K562 (cell line): ENCODE data around the gene AGT. TPM values are rescaled to one million over a fixed set of nuclear protein-coding genes. Genes with fewer than 3 reads are reported as not detected.

ENCODE experiments used
- ARID2 ChIP-seq: fragments of 450-650 bp; IDR thresholded peaks from 2 replicates; pipeline ENCODE4 v1.6.1; 2017; ENCODE audit warnings: antibody characterized with exemption, mild to moderate bottlenecking
- EHMT2 ChIP-seq: fragments of 450-650 bp; IDR thresholded peaks from 2 replicates; pipeline ENCODE4 v1.6.1; 2018; ENCODE audit warnings: antibody characterized with exemption
- HIVEP1 ChIP-seq: fragments of 250-450 bp; sonication (Bioruptor Pico); IDR thresholded peaks from 2 replicates; pipeline ENCODE4 v1.4.0; 2020; ENCODE audit warnings: mild to moderate bottlenecking
- SMARCE1 ChIP-seq: fragments of 450-650 bp; IDR thresholded peaks from 2 replicates; pipeline ENCODE4 v1.7.1; 2016; ENCODE audit warnings: mild to moderate bottlenecking
- SRSF9 ChIP-seq: fragments of 200-400 bp; formaldehyde crosslinking; IDR thresholded peaks from 2 replicates; pipeline ENCODE4 v1.6.1; 2017; ENCODE audit warnings: low read depth, low read length, borderline replicate concordance
- polyA plus RNA-seq, 8 experiments: library from polyadenylated mRNA; depleted of rRNA in 4 of 8; stranded (reverse) in 5 of 8; unstranded in 3 of 8; fragments of >200 nt; fragmentation: Nextera tagmentation in 2 of 8; fragmentation: Illumina TruSeq in 1 of 8; extraction: Ambion mirVana in 2 of 8; extraction: Trizol in 1 of 8; gene quantifications; 2 replicates each; pipeline versions ENCODE4 v1.2.1 to v1.2.3, GENCODE V29; 2011 to 2014; ENCODE audit warnings: inconsistent platforms in 1 of 8, missing spikeins in 1 of 8
- total RNA-seq, 7 experiments: library from RNA; depleted of rRNA in 6 of 7; stranded (reverse); fragments of >200 nt in 6 of 7; fragmentation: Illumina TruSeq in 2 of 7; extraction: Trizol in 2 of 7; gene quantifications; 2 replicates each; pipeline versions ENCODE4 v1.2.1 to v1.2.3, GENCODE V29; 2011 to 2021; ENCODE audit warnings: low replicate concordance in 1 of 7
- TF ChIP-seq, protein P1 (sequence below): IDR thresholded peaks from 3 replicates; pipeline ENCODE4 v1.6.1; 2011; ENCODE audit warnings: borderline replicate concordance, mild to moderate bottlenecking; ENCODE audit not compliant: insufficient read length, insufficient read depth
- TF ChIP-seq, protein P2 (sequence below): sonication (generic); formaldehyde crosslinking; IDR thresholded peaks from 2 replicates; pipeline ENCODE4 v1.8.0; 2023; ENCODE audit warnings: missing genetic modification reagents, mild to moderate bottlenecking, borderline replicate concordance
- TF ChIP-seq, protein P3 (sequence below): fragments of 200-600 bp; sonication (generic); IDR thresholded peaks from one replicate; pipeline ENCODE4 v1.6.1; 2012; ENCODE audit warnings: mild to moderate bottlenecking, low read depth, low read length, inconsistent platforms

Gene AGT
- total and polyA plus RNA-seq, 9 of the 15 experiments (the other 6 are each of a cell fraction or from before 2014, with no cell fraction given), result 0.40 TPM; not detected in 8

DNA sequence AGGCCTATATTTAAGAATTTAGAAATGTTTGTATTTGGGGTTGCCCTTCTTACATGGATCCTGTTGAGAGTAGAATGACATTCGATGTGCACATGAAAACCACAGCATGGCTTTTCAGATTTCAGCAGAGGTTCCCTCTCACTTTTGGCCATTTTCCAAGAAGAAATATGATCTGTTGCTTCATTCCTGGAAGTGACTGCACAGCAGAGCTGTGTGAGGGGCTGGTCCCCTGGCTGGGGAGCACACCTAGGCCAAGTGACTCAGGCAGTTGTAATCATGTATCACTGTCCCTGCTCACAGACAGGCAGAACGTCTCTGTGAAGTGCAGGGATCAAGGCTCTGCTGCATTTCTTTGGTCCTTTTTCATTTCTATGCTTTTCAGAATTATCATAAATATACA, 32.3 kb downstream of the AGT start (continued):
- TF ChIP-seq, protein P1, sequence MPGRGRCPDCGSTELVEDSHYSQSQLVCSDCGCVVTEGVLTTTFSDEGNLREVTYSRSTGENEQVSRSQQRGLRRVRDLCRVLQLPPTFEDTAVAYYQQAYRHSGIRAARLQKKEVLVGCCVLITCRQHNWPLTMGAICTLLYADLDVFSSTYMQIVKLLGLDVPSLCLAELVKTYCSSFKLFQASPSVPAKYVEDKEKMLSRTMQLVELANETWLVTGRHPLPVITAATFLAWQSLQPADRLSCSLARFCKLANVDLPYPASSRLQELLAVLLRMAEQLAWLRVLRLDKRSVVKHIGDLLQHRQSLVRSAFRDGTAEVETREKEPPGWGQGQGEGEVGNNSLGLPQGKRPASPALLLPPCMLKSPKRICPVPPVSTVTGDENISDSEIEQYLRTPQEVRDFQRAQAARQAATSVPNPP, result no peak
- TF ChIP-seq EHMT2, result no peak
- TF ChIP-seq, protein P2, sequence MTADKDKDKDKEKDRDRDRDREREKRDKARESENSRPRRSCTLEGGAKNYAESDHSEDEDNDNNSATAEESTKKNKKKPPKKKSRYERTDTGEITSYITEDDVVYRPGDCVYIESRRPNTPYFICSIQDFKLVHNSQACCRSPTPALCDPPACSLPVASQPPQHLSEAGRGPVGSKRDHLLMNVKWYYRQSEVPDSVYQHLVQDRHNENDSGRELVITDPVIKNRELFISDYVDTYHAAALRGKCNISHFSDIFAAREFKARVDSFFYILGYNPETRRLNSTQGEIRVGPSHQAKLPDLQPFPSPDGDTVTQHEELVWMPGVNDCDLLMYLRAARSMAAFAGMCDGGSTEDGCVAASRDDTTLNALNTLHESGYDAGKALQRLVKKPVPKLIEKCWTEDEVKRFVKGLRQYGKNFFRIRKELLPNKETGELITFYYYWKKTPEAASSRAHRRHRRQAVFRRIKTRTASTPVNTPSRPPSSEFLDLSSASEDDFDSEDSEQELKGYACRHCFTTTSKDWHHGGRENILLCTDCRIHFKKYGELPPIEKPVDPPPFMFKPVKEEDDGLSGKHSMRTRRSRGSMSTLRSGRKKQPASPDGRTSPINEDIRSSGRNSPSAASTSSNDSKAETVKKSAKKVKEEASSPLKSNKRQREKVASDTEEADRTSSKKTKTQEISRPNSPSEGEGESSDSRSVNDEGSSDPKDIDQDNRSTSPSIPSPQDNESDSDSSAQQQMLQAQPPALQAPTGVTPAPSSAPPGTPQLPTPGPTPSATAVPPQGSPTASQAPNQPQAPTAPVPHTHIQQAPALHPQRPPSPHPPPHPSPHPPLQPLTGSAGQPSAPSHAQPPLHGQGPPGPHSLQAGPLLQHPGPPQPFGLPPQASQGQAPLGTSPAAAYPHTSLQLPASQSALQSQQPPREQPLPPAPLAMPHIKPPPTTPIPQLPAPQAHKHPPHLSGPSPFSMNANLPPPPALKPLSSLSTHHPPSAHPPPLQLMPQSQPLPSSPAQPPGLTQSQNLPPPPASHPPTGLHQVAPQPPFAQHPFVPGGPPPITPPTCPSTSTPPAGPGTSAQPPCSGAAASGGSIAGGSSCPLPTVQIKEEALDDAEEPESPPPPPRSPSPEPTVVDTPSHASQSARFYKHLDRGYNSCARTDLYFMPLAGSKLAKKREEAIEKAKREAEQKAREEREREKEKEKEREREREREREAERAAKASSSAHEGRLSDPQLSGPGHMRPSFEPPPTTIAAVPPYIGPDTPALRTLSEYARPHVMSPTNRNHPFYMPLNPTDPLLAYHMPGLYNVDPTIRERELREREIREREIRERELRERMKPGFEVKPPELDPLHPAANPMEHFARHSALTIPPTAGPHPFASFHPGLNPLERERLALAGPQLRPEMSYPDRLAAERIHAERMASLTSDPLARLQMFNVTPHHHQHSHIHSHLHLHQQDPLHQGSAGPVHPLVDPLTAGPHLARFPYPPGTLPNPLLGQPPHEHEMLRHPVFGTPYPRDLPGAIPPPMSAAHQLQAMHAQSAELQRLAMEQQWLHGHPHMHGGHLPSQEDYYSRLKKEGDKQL (CRISPR knock-in tag), result no peak
- TF ChIP-seq, protein P3, sequence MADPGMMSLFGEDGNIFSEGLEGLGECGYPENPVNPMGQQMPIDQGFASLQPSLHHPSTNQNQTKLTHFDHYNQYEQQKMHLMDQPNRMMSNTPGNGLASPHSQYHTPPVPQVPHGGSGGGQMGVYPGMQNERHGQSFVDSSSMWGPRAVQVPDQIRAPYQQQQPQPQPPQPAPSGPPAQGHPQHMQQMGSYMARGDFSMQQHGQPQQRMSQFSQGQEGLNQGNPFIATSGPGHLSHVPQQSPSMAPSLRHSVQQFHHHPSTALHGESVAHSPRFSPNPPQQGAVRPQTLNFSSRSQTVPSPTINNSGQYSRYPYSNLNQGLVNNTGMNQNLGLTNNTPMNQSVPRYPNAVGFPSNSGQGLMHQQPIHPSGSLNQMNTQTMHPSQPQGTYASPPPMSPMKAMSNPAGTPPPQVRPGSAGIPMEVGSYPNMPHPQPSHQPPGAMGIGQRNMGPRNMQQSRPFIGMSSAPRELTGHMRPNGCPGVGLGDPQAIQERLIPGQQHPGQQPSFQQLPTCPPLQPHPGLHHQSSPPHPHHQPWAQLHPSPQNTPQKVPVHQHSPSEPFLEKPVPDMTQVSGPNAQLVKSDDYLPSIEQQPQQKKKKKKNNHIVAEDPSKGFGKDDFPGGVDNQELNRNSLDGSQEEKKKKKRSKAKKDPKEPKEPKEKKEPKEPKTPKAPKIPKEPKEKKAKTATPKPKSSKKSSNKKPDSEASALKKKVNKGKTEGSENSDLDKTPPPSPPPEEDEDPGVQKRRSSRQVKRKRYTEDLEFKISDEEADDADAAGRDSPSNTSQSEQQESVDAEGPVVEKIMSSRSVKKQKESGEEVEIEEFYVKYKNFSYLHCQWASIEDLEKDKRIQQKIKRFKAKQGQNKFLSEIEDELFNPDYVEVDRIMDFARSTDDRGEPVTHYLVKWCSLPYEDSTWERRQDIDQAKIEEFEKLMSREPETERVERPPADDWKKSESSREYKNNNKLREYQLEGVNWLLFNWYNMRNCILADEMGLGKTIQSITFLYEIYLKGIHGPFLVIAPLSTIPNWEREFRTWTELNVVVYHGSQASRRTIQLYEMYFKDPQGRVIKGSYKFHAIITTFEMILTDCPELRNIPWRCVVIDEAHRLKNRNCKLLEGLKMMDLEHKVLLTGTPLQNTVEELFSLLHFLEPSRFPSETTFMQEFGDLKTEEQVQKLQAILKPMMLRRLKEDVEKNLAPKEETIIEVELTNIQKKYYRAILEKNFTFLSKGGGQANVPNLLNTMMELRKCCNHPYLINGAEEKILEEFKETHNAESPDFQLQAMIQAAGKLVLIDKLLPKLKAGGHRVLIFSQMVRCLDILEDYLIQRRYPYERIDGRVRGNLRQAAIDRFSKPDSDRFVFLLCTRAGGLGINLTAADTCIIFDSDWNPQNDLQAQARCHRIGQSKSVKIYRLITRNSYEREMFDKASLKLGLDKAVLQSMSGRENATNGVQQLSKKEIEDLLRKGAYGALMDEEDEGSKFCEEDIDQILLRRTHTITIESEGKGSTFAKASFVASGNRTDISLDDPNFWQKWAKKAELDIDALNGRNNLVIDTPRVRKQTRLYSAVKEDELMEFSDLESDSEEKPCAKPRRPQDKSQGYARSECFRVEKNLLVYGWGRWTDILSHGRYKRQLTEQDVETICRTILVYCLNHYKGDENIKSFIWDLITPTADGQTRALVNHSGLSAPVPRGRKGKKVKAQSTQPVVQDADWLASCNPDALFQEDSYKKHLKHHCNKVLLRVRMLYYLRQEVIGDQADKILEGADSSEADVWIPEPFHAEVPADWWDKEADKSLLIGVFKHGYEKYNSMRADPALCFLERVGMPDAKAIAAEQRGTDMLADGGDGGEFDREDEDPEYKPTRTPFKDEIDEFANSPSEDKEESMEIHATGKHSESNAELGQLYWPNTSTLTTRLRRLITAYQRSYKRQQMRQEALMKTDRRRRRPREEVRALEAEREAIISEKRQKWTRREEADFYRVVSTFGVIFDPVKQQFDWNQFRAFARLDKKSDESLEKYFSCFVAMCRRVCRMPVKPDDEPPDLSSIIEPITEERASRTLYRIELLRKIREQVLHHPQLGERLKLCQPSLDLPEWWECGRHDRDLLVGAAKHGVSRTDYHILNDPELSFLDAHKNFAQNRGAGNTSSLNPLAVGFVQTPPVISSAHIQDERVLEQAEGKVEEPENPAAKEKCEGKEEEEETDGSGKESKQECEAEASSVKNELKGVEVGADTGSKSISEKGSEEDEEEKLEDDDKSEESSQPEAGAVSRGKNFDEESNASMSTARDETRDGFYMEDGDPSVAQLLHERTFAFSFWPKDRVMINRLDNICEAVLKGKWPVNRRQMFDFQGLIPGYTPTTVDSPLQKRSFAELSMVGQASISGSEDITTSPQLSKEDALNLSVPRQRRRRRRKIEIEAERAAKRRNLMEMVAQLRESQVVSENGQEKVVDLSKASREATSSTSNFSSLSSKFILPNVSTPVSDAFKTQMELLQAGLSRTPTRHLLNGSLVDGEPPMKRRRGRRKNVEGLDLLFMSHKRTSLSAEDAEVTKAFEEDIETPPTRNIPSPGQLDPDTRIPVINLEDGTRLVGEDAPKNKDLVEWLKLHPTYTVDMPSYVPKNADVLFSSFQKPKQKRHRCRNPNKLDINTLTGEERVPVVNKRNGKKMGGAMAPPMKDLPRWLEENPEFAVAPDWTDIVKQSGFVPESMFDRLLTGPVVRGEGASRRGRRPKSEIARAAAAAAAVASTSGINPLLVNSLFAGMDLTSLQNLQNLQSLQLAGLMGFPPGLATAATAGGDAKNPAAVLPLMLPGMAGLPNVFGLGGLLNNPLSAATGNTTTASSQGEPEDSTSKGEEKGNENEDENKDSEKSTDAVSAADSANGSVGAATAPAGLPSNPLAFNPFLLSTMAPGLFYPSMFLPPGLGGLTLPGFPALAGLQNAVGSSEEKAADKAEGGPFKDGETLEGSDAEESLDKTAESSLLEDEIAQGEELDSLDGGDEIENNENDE, result no peak
- peak; percentile 58; the same call in 1 of the 2 replicates for TF ChIP-seq SMARCE1
- TF ChIP-seq SRSF9, result no peak
- no peak for TF ChIP-seq HIVEP1 (CRISPR knock-in tag)
- no peak for TF ChIP-seq ARID2
